ENCODE data around the gene HHAT.

Gene HHAT

DNA sequence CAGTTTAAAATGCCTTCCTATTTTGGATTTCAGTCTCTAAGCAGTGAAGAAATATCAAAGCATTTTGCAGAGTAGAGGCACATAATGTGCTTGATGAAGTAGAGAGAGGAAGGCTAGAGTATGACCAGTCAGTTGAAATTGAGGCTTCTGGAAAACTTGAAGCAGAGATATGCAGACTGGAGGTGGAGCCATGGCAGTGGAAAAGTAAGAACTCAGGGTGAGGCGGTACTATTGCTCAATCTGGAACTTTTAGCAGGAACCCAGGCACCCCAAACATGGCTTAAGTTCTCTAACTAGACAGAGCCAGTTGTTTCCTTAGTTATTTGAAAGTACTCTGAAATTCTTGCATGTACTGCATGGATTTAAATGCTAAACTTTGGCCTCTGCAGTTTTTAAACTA, 288.6 kb downstream of the HHAT start:
- H3K4me3 ChIP-seq (ENCODE audit: low read depth in 1 of 2, low read length in 2 of 2): no peak overlapping the region
- no peaks in the 10 kb centered on the region for H3K4me1 ChIP-seq (ENCODE audit: insufficient read depth, low read length)
- DNase-seq: no peak
- H3K4me2 ChIP-seq (ENCODE audit: insufficient read depth, low read length): no peak overlapping the region
- H3K27ac ChIP-seq (ENCODE audit: low read length): no peak overlapping the region
- H3K27me3 ChIP-seq (ENCODE audit: insufficient read depth, low read length, poor library complexity): no peaks in the 10 kb centered on the region
- H3K9ac ChIP-seq (ENCODE audit: low read depth, low read length): no peak overlapping the region
- no peaks in the 10 kb centered on the region for H3K9me3 ChIP-seq (ENCODE audit: insufficient read depth, low read length, severe bottlenecking)
- TF ChIP-seq EZH2 (IDR thresholded peaks at IDR 0.05; ENCODE audit: borderline replicate concordance, low read depth, low read length, severe bottlenecking): no peak
- TF ChIP-seq, protein P1, sequence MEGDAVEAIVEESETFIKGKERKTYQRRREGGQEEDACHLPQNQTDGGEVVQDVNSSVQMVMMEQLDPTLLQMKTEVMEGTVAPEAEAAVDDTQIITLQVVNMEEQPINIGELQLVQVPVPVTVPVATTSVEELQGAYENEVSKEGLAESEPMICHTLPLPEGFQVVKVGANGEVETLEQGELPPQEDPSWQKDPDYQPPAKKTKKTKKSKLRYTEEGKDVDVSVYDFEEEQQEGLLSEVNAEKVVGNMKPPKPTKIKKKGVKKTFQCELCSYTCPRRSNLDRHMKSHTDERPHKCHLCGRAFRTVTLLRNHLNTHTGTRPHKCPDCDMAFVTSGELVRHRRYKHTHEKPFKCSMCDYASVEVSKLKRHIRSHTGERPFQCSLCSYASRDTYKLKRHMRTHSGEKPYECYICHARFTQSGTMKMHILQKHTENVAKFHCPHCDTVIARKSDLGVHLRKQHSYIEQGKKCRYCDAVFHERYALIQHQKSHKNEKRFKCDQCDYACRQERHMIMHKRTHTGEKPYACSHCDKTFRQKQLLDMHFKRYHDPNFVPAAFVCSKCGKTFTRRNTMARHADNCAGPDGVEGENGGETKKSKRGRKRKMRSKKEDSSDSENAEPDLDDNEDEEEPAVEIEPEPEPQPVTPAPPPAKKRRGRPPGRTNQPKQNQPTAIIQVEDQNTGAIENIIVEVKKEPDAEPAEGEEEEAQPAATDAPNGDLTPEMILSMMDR (IDR thresholded peaks at IDR 0.05; ENCODE audit: borderline replicate concordance, extremely low read depth, low read length, poor library complexity, severe bottlenecking): no peak
- H3K79me2 ChIP-seq (ENCODE audit: insufficient read depth, low read length): no peaks in the 10 kb centered on the region
- ATAC-seq (ENCODE audit: insufficient read depth, low read depth): no peak
- H4K20me1 ChIP-seq (ENCODE audit: insufficient read depth, low read length): no peaks in the 10 kb centered on the region
- H2AFZ ChIP-seq (ENCODE audit: low read depth, low read length): no peak overlapping the region
- H3K36me3 ChIP-seq (ENCODE audit: insufficient read depth, low read length): no peaks in the 10 kb centered on the region

DNA sequence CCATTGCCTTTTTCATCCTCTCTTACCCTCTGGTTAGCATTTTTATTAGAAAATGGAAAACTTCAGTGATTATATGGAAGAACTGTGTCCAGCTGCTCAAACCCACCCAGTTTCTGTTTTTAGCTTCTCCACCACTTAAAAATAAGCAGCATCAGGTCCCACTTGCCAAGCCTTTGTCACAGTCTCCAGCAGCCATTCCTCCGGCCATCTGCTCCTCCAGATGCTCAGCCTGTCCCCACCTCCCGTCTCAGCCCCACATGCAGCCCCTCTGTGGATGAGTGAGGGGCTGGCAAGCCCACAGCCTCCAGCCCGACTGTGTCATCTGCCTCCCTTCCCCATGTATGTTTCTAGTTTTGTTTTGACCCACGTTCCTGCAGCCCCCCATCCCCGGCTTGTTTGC, 289.7 kb downstream of the HHAT start:
- no peak for ATAC-seq (ENCODE audit: insufficient read depth, low read depth)
- H4K20me1 ChIP-seq (ENCODE audit: insufficient read depth, low read length): no peaks in the 10 kb centered on the region
- H3K4me2 ChIP-seq (ENCODE audit: insufficient read depth, low read length): no peak overlapping the region
- H3K4me3 ChIP-seq (ENCODE audit: low read depth in 1 of 2, low read length in 2 of 2): no peak overlapping the region
- no peaks in the 10 kb centered on the region for H3K9me3 ChIP-seq (ENCODE audit: insufficient read depth, low read length, severe bottlenecking)
- DNase-seq: no peak
- no peak overlapping the region for H3K27ac ChIP-seq (ENCODE audit: low read length)
- no peaks in the 10 kb centered on the region for H3K27me3 ChIP-seq (ENCODE audit: insufficient read depth, low read length, poor library complexity)
- TF ChIP-seq, protein P1 (IDR thresholded peaks at IDR 0.05; ENCODE audit: borderline replicate concordance, extremely low read depth, low read length, poor library complexity, severe bottlenecking): no peak
- no peak for TF ChIP-seq EZH2 (IDR thresholded peaks at IDR 0.05; ENCODE audit: borderline replicate concordance, low read depth, low read length, severe bottlenecking)
- no peaks in the 10 kb centered on the region for H3K4me1 ChIP-seq (ENCODE audit: insufficient read depth, low read length)
- H2AFZ ChIP-seq (ENCODE audit: low read depth, low read length): no peak overlapping the region
- no peaks in the 10 kb centered on the region for H3K79me2 ChIP-seq (ENCODE audit: insufficient read depth, low read length)
- no peak overlapping the region for H3K9ac ChIP-seq (ENCODE audit: low read depth, low read length)
- no peaks in the 10 kb centered on the region for H3K36me3 ChIP-seq (ENCODE audit: insufficient read depth, low read length)

DNA sequence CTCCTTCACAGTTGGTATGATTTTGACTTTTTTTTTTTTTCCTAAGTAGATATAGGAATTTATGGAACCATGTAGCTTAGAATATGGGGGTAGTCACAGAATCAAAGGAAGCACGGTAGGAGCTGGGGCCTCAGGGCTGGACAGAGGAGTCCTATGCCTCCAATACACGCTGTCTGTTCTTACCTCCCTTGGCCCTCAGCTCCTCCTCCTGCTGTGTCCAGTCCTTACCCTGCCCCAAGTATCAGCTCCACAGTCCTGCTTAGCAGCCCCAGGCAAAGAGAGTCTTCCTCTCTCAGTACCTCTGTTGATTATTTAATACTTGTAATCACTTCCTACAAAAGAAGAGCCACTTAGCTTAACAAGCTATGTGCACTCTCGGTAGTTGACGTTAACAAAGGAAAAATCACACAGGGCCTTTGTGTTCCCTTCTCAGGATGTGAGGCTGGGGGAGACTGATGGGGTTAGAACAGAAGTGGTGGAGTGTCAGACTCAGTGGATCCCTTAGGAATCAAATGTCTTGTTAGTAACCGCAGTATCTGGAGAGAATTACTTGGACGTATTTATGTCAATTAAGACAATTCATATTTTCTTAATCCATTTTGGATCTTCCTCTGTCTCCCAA, 292.3 kb downstream of the HHAT start:
- no peak overlapping the region for H3K9ac ChIP-seq (ENCODE audit: low read depth, low read length)
- H3K27ac ChIP-seq (ENCODE audit: low read length): no peak overlapping the region
- DNase-seq (no peak), ATAC-seq (ENCODE audit: insufficient read depth, low read depth) (no peak)
- H3K4me3 ChIP-seq (ENCODE audit: low read depth in 1 of 2, low read length in 2 of 2): no peak overlapping the region
- no peak for TF ChIP-seq EZH2 (IDR thresholded peaks at IDR 0.05; ENCODE audit: borderline replicate concordance, low read depth, low read length, severe bottlenecking)
- TF ChIP-seq, protein P1 (IDR thresholded peaks at IDR 0.05; ENCODE audit: borderline replicate concordance, extremely low read depth, low read length, poor library complexity, severe bottlenecking): no peak
- H3K4me1 ChIP-seq (ENCODE audit: insufficient read depth, low read length): no peaks in the 10 kb centered on the region
- H3K9me3 ChIP-seq (ENCODE audit: insufficient read depth, low read length, severe bottlenecking): no peaks in the 10 kb centered on the region
- H2AFZ ChIP-seq (ENCODE audit: low read depth, low read length): no peak overlapping the region
- no peaks in the 10 kb centered on the region for H4K20me1 ChIP-seq (ENCODE audit: insufficient read depth, low read length)
- no peaks in the 10 kb centered on the region for H3K27me3 ChIP-seq (ENCODE audit: insufficient read depth, low read length, poor library complexity)
- H3K4me2 ChIP-seq (ENCODE audit: insufficient read depth, low read length): no peak overlapping the region
- no peaks in the 10 kb centered on the region for H3K36me3 ChIP-seq (ENCODE audit: insufficient read depth, low read length)
- no peaks in the 10 kb centered on the region for H3K79me2 ChIP-seq (ENCODE audit: insufficient read depth, low read length)
